ENCODE measurements around the gene ZC3HAV1L. TPM values are rescaled to one million over a fixed set of nuclear protein-coding genes. Genes with fewer than 3 reads are reported as not detected.
"Not testable (repeated sequence)": the region's sequence is repeated elsewhere in the genome, so short reads cannot be mapped to it uniquely, and the experiment has no call there.

ZC3HAV1L gene
- polyA plus RNA-seq, 3 donors, result 1.2 to 1.9 (median 1.7) TPM

DNA sequence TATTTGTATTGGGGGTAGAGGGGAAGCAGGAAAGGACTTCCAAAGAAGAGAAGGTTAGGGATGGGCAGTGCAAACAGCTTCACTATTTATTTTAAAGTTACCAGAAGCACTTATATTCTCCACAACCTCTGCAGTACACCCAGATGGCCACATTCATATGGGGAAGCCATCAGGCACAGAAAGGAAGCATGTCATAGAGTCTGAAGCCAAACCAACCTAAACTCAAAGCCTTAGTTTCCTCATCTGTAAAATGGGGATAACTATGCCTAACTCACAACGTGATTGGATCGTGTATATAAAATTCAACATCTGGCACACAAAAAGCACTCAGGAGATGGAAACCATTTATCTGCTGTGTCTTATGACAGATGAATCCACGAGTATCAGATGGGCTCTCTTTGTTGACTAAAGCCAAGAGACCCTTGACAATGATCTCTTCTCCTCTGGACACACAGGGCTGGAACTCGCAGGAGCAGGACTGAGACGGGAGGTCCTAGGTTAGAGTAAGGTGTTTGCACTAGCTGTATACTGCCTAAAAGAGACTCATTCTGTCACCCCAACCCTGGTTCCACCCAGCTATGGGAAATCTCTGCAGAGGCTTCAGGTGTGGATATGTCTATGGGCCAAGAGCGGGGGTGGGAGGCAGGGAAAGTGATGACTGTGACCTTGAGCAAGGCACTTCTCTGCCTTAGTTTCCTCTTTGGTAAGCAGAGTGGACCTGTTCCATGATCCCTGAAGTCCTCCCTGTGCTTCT, 56.4 kb downstream of the ZC3HAV1L start:
- 50 to 96% (median 94%) methylated on average over 6 of the region's 6 CpGs for WGBS, 3 donors
- no peak overlapping the region for H3K27ac ChIP-seq (ENCODE audit: low read depth, low read length)

DNA sequence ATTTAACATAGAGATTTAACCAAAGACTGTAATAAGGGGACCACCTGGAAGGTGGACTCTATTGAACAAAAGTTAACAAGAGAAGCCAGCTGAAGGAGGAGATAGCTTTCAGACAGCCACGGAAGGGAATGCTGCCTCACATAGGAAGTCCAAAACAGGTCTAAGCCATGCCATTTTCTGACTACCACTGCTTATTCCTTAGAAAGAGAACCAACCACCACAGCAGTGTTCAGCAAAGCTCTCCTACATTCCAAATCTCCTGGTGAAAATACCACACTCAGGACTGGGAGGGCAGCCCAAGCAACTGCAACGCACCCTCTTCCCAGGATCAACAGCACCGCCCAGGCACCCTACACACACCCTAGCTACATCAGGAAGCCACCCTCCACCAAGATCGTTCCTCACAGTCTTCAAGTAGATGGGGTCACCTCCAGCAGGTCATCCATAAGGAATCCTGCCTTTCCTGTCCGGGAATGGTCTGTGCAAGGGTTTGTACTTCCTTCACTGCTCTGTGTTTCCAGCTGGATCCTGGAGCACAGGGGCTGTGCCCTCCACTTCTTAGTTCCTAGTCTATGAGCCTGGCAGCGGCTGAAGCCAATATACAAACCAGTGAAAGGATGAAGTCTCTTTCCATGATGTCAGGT, 57.2 kb downstream of the ZC3HAV1L start:
- no peak overlapping the region for H3K27ac ChIP-seq (ENCODE audit: low read depth, low read length)
- 57 to 90% (median 89%) methylated on average over 6 of the region's 6 CpGs for WGBS, 3 donors

DNA sequence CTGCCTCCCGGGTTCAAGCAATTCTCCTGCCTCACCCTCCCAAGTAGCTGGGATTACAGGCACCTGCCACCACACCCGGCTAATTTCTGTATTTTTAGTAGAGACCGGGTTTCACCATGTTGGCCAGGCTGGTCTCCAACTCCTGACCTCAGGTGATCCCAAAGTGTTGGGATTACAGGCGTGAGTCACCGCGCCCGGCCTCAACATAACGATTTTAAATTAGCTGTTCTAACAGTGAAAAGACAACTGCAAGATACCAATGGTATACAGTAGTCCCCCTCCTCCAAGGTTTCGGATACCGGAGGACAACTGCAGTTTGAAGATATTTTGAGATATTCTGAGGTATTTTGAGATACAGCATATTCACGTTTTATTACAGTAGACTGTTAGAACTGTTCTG, 59.7 kb downstream of the ZC3HAV1L start:
- H3K27ac ChIP-seq (ENCODE audit: low read depth, low read length), result not testable (repeated sequence)
- WGBS, 3 donors, result 48 to 93% (median 91%) methylated on average over 11 of the region's 11 CpGs

Other genes with a start within 250 kb of the ZC3HAV1L start
- gene TMEM213, start 238.0 kb downstream of the ZC3HAV1L start, polyA plus RNA-seq, result under 1 TPM in 1 of 3 donors, not detected in 2; 0.15 TPM
- gene ATP6V0A4, start 237.8 kb downstream of the ZC3HAV1L start, polyA plus RNA-seq, result under 1 TPM in 1 of 3 donors, not detected in 2; 0.14 TPM
- 1 to 10 TPM in 1 of 3 donors, under 1 TPM in 2; 0.22 to 5.4 (median 0.31) TPM for gene KIAA1549, start 54.7 kb downstream of the ZC3HAV1L start, polyA plus RNA-seq
- 10 to 100 TPM in 1 of 3 donors, 1 to 10 TPM in 2; 4.8 to 12.6 (median 8.2) TPM for gene ZC3HAV1, start 73.7 kb upstream of the ZC3HAV1L start, polyA plus RNA-seq
- 1 to 10 TPM; 1.2 to 2.1 (median 2.0) TPM for gene UBN2, start 195.2 kb upstream of the ZC3HAV1L start, polyA plus RNA-seq

Data from adipose tissue (tissue), 3 donors.